NT2/D1 (cell line): Measurements from ENCODE around the gene NR2C1.

Experiments
- DNase-seq: peaks from one replicate; pipeline ENCODE4 v3.0.0-alpha.2; 2011; ENCODE audit warnings: low read depth, low spot score
- H3K27me3 ChIP-seq: 2 replicates; pipeline ENCODE4 v1.6.0; 2011; ENCODE audit warnings: mild to moderate bottlenecking; ENCODE audit not compliant: insufficient read length, insufficient read depth
- H3K36me3 ChIP-seq: 2 replicates; pipeline ENCODE4 v1.6.1; 2011; ENCODE audit warnings: mild to moderate bottlenecking, low read length, mixed read lengths; ENCODE audit not compliant: insufficient read depth, insufficient read length
- H3K4me1 ChIP-seq: 2 replicates; pipeline ENCODE4 v1.5.1; 2011; ENCODE audit not compliant: insufficient read depth, insufficient read length
- H3K4me3 ChIP-seq: 2 replicates; pipeline ENCODE4 v1.5.1; 2011; ENCODE audit warnings: low read depth; ENCODE audit not compliant: insufficient read length
- H3K9ac ChIP-seq: 2 replicates; pipeline ENCODE4 v1.6.0; 2011; ENCODE audit warnings: low read depth; ENCODE audit not compliant: insufficient read length
- H3K9me3 ChIP-seq: 2 replicates; pipeline ENCODE4 v1.5.1; 2011; ENCODE audit warnings: mild to moderate bottlenecking, low read length; ENCODE audit not compliant: insufficient read depth
- SUZ12 ChIP-seq: IDR thresholded peaks from 2 replicates; pipeline ENCODE4 v1.6.1; 2011; ENCODE audit not compliant: insufficient read length, insufficient read depth; ENCODE audit errors: extremely low read depth
- YY1 ChIP-seq: IDR thresholded peaks from 2 replicates; pipeline ENCODE4 v1.6.1; 2011; ENCODE audit not compliant: insufficient read length, insufficient read depth
- ZNF274 ChIP-seq: IDR thresholded peaks from 2 replicates; pipeline ENCODE4 v1.6.1; 2011; ENCODE audit warnings: mild to moderate bottlenecking, low read depth, low read length

NR2C1 gene

DNA sequence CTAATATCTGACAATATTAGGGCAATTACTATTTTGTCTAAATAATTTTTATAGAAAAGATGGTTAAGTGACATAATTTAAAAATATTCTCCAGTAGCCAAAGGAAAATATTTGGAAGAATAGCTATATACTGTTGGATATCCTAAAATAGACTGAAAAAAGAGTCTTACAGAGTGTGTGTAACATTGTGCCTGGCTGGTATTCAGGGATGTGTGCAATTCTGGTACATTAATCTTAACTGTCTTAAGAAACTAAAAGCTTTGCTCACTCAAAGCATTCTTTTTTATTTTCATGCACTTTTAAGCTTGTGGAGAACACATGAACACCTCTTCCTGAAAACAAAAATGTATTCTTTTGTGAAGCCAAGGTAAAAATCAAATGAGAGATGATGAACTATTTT lies 10.1 kb upstream of the NR2C1 start:
- Histone ChIP-seq H3K4me3 (no peak overlapping the region), H3K4me1 (no peaks in the 10 kb centered on the region), H3K27me3 (no peaks in the 10 kb centered on the region), H3K9ac (peak overlapping the region; percentile 6), H3K36me3 (peaks cover 6% of the 10 kb centered on the region), H3K9me3 (no peaks in the 10 kb centered on the region)
- TF ChIP-seq SUZ12 (no peak), YY1 (no peak), ZNF274 (no peak)
- DNase-seq: no peak

DNA sequence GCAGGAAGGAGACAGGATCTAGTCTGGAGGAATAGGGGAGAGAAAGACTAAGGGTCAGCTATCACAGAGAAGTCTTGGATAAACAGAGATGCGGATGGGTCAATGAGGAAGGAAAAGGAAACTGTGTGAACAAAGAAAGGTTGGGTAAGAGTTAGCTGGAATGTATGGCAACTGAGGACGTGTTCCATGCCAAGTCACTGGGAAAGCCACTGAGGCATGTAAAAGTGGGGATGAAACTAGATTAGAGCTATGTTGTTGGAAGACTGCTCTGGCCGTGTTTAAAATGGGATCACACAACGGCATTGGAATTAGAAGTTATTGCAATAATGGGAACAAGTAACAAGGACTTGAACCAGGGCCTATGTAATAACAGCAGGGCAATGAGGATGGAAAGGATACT lies 3.9 kb upstream of the NR2C1 start:
- no peaks in the 10 kb centered on the region for H3K9me3 ChIP-seq
- no peaks in the 10 kb centered on the region for H3K36me3 ChIP-seq
- no peak overlapping the region for H3K4me3 ChIP-seq
- H3K4me1 ChIP-seq: no peaks in the 10 kb centered on the region
- no peaks in the 10 kb centered on the region for H3K27me3 ChIP-seq
- no peak overlapping the region for H3K9ac ChIP-seq
- TF ChIP-seq SUZ12: no peak
- no peak for TF ChIP-seq YY1
- TF ChIP-seq ZNF274: no peak
- no peak for DNase-seq

DNA sequence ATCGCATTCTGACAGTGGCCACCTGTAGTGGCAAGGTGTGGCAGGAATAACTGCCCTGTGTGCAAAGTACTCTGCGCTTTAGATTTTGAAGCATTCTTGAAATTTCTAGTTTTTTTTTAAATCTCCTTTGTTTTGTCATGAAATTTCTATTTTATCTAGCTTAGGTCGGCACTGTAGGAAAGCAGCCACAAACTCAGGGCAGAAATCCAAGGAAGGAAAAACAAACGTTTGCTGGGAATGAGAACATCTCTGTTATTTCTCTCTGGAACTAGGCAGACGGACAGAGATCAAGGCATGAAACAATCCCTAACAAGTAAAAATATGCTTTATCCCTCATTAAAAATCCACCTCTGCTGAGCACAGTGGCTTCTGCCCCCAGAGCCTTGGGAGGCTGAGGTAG lies 1.3 kb upstream of the NR2C1 start:
- H3K9me3 ChIP-seq: no peaks in the 10 kb centered on the region
- H3K9ac ChIP-seq: no peak overlapping the region
- H3K36me3 ChIP-seq: peaks cover 9% of the 10 kb centered on the region
- TF ChIP-seq ZNF274: no peak
- no peak for TF ChIP-seq YY1
- DNase-seq: no peak
- H3K27me3 ChIP-seq: no peaks in the 10 kb centered on the region
- H3K4me3 ChIP-seq: no peak overlapping the region
- H3K4me1 ChIP-seq: no peaks in the 10 kb centered on the region

DNA sequence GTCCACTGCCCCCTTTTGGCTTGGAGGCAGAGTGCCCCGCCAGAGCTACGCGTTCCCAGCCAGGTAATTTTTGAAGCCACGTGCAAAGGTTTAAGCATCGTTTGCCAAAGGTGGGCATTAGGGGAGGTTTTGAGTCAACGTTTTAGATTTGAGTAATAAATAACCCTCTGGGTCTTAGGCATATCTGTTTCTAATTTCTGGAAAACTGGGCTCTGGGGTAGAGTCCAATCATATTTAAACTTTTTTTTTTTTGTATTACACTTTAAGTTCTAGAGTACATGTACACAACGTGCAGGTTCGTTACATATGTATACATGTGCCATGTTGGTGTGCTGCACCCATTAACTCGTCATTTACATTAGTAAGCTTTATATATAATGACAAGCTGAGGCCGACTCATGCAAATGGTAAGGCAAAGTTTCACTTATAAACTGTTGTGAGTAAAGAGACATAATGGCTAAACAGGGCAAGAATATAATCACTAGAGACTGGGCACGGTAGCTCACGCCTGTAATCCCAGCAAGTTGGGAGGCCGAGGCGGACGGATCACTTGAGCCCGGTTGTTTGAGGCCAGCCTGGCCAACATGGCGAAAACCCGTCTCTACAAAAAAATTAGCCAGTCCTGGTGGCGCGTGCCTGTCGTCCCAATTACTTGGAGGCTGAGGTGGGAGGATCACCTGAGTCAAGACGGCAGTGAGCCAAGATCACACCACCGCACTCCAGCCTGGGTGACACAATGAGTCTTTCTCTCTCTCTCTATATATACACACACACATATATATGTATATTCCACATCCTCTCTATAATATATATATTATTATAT lies 491 bp upstream of the NR2C1 start:
- Histone ChIP-seq H3K36me3 (peaks cover 18% of the 10 kb centered on the region), H3K27me3 (no peaks in the 10 kb centered on the region), H3K9ac (peak overlapping the region; percentile 96), H3K9me3 (no peaks in the 10 kb centered on the region), H3K4me1 (no peaks in the 10 kb centered on the region), H3K4me3 (peak overlapping the region; percentile 94)
- no peak for TF ChIP-seq YY1
- no peak for DNase-seq

DNA sequence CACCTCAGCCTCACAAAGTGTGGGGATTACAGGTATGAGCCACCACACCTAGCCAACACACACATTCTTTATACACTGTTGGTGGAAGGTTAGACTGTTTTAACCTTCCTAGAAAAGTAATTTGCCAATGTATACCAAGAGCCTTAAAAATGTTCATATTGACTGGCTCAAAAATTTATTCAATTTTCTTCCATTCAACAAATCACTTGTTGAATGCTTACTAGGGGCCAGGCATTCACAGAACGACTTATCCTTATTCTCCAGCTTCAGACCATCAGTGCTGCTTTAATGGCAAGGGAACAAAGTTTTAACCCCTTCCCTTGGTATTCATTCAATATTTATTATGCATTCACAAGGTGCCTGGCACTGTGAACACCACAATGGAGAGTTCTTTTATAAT lies 3.0 kb downstream of the NR2C1 start:
- Histone ChIP-seq H3K9me3 (no peaks in the 10 kb centered on the region), H3K27me3 (no peaks in the 10 kb centered on the region), H3K9ac (no peak overlapping the region), H3K36me3 (peaks cover 43% of the 10 kb centered on the region), H3K4me1 (no peaks in the 10 kb centered on the region), H3K4me3 (no peak overlapping the region)
- DNase-seq: no peak
- no peak for TF ChIP-seq ZNF274
- no peak for TF ChIP-seq SUZ12
- TF ChIP-seq YY1: no peak

DNA sequence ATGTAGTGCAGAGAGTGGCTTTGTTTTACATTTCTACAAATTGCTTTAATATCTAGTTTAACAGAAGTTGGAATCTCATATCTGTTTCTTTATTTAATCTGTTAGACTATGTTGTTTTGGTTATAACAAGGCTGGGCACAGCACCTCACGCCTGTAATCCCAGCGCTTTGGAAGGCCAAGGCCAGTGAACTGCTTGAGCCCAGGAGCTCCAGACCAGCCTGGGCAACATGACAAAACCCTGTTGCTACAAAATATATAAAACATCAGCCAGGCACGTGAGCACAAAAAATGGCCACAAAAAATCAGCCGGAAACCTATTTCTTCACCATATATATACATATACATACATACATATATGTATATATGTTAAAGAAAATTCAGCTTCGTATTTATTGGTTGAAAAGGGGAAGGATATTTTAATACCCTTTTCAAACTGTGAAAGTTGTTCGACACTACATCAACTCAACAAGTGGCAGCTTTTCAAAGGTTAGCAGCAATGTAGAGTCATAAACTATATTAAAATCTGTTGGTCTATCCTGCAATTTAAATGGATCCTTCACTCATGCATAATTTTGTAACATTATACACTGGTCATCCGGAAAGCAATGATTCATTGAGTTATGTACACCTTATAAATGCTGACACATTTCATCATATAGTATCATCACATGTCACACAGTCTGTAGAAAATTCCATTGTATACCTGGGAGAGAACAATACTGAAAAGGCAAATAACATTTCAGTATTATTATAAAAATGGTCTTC lies 7.1 kb downstream of the NR2C1 start:
- DNase-seq: no peak
- no peak overlapping the region for H3K4me3 ChIP-seq
- H3K9ac ChIP-seq: no peak overlapping the region
- no peaks in the 10 kb centered on the region for H3K27me3 ChIP-seq
- no peak for TF ChIP-seq ZNF274
- TF ChIP-seq SUZ12: no peak
- TF ChIP-seq YY1: no peak
- H3K9me3 ChIP-seq: no peaks in the 10 kb centered on the region
- H3K4me1 ChIP-seq: no peaks in the 10 kb centered on the region
- peaks cover 72% of the 10 kb centered on the region for H3K36me3 ChIP-seq

DNA sequence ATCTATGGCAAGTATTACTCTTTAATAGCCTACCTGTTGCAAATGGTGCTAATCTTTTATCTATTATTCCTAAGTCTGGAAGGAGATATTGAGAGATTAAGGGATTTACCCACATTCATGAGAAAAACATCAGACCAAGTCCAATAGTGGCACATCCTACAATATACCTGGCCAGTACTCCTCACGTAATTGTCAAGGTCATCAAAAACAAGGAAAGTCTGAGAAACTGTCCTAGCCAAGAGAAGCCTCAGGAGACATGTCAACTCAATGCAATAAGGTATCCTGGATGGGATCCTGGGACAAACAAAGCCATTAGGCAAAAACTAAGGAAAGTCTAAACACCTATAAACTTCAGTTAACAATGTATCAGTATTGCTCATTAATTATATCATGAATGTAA lies 12.5 kb downstream of the NR2C1 start:
- Histone ChIP-seq H3K9me3 (no peaks in the 10 kb centered on the region), H3K9ac (no peak overlapping the region), H3K4me3 (no peak overlapping the region), H3K27me3 (no peaks in the 10 kb centered on the region), H3K4me1 (no peaks in the 10 kb centered on the region), H3K36me3 (peaks cover 74% of the 10 kb centered on the region)
- TF ChIP-seq SUZ12 (no peak), YY1 (no peak), ZNF274 (no peak)
- no peak for DNase-seq
